ENCODE data around the gene PRKRA.

DNA sequence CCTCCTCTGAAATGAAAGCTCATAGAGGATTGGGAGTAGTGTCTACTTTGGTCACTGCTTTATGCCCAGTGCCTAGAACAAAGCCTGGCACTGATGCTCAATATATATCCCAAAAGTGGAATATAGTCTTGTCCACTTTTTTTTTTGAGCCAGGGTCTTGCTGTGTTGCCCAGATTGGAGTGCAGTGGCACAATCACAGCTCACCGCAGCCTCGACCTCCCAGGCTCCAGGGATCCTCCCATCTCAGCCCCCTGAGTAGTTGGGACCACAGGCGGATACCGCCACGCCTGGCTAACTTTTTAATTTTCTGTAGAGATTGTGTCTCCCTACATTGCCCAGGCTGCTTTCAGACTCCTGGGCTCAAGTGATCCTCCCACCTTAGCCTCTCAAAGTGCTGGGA, 23.6 kb upstream of the PRKRA start:
- TF ChIP-seq, protein P1, sequence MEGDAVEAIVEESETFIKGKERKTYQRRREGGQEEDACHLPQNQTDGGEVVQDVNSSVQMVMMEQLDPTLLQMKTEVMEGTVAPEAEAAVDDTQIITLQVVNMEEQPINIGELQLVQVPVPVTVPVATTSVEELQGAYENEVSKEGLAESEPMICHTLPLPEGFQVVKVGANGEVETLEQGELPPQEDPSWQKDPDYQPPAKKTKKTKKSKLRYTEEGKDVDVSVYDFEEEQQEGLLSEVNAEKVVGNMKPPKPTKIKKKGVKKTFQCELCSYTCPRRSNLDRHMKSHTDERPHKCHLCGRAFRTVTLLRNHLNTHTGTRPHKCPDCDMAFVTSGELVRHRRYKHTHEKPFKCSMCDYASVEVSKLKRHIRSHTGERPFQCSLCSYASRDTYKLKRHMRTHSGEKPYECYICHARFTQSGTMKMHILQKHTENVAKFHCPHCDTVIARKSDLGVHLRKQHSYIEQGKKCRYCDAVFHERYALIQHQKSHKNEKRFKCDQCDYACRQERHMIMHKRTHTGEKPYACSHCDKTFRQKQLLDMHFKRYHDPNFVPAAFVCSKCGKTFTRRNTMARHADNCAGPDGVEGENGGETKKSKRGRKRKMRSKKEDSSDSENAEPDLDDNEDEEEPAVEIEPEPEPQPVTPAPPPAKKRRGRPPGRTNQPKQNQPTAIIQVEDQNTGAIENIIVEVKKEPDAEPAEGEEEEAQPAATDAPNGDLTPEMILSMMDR (IDR thresholded peaks at IDR 0.05) = no peak
- no peak for TF ChIP-seq POLR2A (IDR thresholded peaks at IDR 0.05)
